Dermis blood vessel endothelial cell (primary cell): Measurements from ENCODE around the gene DGKG. TPM values are rescaled to one million over a fixed set of nuclear protein-coding genes. Genes with fewer than 3 reads are reported as not detected.
A peak's percentile ranks its signal among the peaks of the same experiment; 100 is the strongest.

Experiments
- DNase-seq: peaks from one replicate; pipeline ENCODE4 v3.0.0; 2010
- total RNA-seq: library from RNA; depleted of rRNA; stranded (reverse); fragments of >200 nt; gene quantifications from 2 replicates; pipeline ENCODE4 v1.2.3, GENCODE V29; 2014

DGKG gene
- total RNA-seq, 1 donor from 2014 or later = under 0.01 TPM

GRCh38 chr3:186102687-186103086, 259.3 kb downstream of the DGKG start:
- DNase-seq = no peak

GRCh38 chr3:186100398-186100797, 261.6 kb downstream of the DGKG start:
- no peak for DNase-seq

- DNase-seq = peak; percentile 71
These were observed 262.9 kb downstream of the DGKG start for GRCh38 chr3:186099178-186099577.

- DNase-seq = no peak
These were observed 263.3 kb downstream of the DGKG start for GRCh38 chr3:186098740-186099139.

GRCh38 chr3:186097663-186098451, 264.2 kb downstream of the DGKG start:
- DNase-seq = peak; percentile 95

GRCh38 chr3:186097317-186097662, 264.7 kb downstream of the DGKG start:
- no peak for DNase-seq

Other genes starting within 250 kb of the DGKG start
- gene CRYGS, start 182.1 kb upstream of the DGKG start, total RNA-seq = 0.70 and 2.4 TPM in 2 replicates
- 19.3 and 28.2 TPM in 2 replicates for gene TBCCD1, start 205.1 kb upstream of the DGKG start, total RNA-seq
- gene DNAJB11, start 208.5 kb upstream of the DGKG start, total RNA-seq = 60.4 and 91.1 TPM in 2 replicates